Activated T-cell treated with anti-CD3 and anti-CD28 coated beads for 4 hours (primary cell): ENCODE results near the gene ABT1.
A peak's percentile ranks its signal among the peaks of the same experiment; 100 is the strongest.
"Not testable (repeated sequence)": the region's sequence is repeated elsewhere in the genome, so short reads cannot be mapped to it uniquely, and the experiment has no call there.

Source experiments
- DNase-seq: peaks from one replicate; pipeline ENCODE4 v3.0.0-alpha.2; 2020

Gene ABT1

GRCh38 chr6:26596579-26597388 is at the start of gene ABT1:
TSS of gene ABT1 (plus strand) at chr6:26596953. CDS start at chr6:26596983, 30 bp downstream.
- peak; percentile 98 for DNase-seq

DNA sequence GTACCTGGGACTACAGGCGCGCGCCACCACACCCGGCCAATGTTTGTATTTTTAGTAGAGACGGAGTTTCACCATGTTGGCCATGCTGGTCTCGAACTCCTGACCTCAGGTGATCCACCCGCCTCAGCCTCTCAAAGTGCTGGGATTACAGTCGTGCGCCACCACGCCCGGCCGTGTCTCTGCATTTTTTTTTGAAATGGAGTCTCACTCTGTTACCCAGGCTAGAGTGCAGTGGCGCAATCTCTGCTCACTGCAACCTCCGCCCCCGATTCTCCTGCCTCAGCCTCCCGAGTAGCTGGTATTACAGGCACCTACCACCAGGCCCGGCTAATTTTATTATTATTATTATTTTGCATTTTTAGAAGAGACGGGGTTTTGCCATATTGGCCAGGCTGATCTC is 49.4 kb upstream of the ABT1 start:
- DNase-seq: not testable (repeated sequence)

- no peak for DNase-seq
Measured at GRCh38 chr6:26550250-26550993, 46.3 kb upstream of the ABT1 start.

GRCh38 chr6:26552205-26552604 is 44.5 kb upstream of the ABT1 start:
- DNase-seq: no peak

GRCh38 chr6:26552640-26553188 is 44.0 kb upstream of the ABT1 start:
- no peak for DNase-seq

GRCh38 chr6:26553264-26553634 is 43.5 kb upstream of the ABT1 start:
- peak; percentile 74 for DNase-seq

DNA sequence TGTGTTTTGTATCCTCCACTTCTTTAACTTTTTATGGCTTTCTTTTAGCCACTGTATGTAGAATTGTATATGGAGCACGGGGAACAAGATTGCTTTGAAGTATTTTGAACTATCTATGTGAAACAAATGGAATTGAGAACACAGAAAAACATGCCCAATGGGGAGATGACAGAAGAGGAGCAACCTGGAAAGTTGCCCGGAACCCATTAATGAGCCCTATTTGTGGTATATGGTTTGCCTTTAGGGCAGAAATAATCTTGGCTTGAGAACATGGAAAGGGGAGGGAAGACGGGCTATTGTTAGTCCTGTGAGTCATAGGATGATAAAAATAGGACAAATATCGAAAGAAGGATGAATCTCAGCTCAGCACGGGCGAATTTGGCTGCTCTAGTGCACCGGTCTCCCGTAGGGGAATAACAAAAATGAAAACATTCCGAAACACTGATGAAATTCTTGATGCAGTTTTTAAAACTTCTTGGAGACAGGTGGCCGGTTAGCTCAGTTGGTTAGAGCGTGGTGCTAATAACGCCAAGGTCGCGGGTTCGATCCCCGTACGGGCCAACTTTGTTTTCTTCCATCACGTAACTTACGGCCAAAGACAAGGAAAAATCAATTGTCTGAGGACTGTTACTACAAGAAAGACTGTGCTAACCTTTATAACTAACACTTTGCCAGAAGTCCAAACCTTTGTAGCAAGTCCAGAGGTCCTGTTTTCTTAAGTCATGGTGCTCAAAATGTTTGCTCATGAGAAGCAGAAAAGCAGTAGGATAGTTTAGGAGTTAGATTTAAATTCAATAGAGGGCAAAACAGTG is 42.9 kb upstream of the ABT1 start:
- DNase-seq: peak; percentile 83

DNA sequence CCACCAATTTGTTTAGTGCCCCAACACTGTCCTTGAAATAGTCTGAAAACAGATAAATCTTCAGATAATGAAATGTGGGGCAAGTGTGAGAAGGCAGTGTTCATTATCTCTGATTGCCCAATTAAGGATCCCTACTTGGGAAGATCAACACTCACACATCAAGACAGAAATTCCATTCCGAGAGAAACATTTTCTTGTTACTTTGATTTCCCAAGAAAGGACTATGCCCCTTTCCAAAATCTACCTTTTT is 42.4 kb upstream of the ABT1 start:
- no peak for DNase-seq

- peak; percentile 42 for DNase-seq
Measured at GRCh38 chr6:26554697-26555504, 41.9 kb upstream of the ABT1 start.

- no peak for DNase-seq
Measured at GRCh38 chr6:26555505-26556262, 41.1 kb upstream of the ABT1 start.

DNA sequence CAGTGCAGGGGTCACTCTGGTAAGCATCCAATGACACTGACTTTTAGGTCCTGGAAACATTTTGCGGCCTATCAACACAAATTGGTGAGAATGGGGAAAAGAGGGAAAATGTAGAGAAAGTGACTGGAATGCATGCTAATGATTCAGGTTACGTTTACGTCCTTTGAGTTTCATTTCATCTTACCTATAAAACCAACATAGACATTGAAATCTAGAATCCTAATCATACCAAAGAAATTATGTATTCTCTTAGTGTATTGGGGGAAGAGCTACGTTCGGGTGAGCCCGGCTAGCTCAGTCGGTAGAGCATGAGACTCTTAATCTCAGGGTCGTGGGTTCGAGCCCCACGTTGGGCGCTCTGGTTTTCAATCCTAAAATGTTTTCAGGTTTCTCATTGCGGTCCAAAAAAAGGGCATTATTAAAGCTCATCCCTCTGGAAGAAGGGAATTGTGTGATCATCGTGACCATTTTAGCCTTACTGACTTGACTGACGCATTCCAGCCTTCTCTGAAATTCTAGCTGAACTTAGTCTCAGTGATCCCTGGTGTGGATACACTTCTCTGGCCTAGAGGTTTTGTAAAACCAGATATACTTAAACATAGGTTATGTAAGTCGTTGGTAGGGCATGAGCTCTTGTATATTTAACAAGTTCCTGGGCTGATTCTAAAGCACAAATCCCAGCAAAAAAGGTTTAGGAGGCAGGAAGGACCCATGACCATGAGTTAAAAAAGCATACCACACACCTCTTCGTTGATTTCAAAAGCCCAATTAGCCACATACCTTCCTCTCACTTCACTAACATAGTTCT is 40.3 kb upstream of the ABT1 start:
- no peak for DNase-seq

DNA sequence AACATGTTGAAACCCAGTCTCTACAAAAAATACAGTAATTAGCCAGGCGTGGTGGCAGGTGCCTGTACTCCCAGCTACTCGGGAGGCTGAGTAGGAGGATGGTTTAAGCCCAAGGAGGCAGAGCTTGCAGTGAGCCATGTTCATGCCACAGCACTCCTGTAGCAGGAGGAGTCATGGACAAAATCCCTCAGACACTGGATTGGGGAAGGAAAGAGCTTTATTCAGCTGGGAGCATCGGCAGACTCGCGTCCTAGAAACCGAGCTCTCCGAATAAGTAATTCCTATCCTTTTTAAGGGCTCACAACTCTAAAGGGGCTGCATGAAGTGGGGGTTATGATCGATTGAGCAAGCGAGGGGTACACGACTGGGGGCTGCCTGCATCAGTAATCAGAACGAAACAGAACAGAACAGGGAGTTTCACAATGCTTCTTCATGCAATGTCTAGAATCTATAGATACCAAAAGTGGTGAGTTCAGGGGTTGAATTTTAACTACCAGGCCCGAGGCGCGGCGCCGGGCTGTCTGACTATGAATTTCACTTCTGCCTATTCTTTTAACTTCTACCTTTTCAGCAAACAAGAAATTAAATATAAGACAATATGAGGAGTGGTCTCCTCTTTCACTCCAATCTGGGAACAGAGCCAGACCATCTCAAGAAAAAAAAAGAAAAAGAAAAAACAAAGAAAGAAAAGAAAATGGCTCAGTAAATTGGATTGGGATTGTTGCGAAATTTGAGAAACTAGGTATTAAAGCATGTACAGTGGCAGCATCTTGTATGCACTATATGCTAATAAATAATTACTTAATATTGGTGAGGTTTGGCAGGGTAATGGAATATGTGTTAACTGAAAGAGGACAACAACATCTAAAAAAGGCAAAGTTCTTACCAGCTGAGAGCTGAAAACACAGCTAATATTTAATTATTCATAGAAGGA is 35.0 kb upstream of the ABT1 start:
- no peak for DNase-seq

DNA sequence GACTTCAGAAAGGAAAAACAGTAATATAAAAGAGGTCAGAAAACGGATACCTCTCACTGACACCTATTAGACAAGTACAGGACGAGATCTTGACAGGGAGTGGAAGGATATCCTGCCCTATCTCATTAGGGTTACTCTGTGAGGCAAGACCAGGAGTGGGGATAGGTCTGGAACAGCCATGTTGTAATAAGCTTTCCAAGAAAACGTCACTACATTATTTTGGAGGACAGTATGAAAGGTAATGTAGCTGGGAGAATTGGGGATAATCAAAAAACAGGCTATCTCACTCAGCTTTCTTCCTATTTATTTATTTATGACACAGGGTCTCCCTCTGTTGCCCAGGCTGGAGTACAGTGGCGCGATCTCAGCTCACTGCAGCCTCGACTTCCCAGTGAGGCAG is 33.3 kb upstream of the ABT1 start:
- no peak for DNase-seq

GRCh38 chr6:26568601-26569432 is 27.9 kb upstream of the ABT1 start:
- DNase-seq: peak; percentile 100

GRCh38 chr6:26569433-26569764 is 27.4 kb upstream of the ABT1 start:
- DNase-seq: no peak

GRCh38 chr6:26570027-26570809 is 26.5 kb upstream of the ABT1 start:
- no peak for DNase-seq

- DNase-seq: peak; percentile 37
Measured at GRCh38 chr6:26571592-26572296, 25.0 kb upstream of the ABT1 start.
